GM12878 (cell line): ENCODE measurements around the gene MAN1A1. TPM values are rescaled to one million over a fixed set of nuclear protein-coding genes. Genes with fewer than 3 reads are reported as not detected.

ENCODE experiments used
- ATAC-seq: fragments of 200-7000 bp; cut with Tn5 transposase; 3 replicates; pipeline ENCODE4 v1.9.1; 2020; ENCODE audit warnings: mild to moderate bottlenecking, moderate library complexity
- BruUV-seq: library from RNA; stranded (reverse); fragments of 400-500 nt; replicated peaks from 2 replicates; lab custom pipeline; 2021; lab: Mats Ljungman, UMichigan
- CTCF ChIA-PET: fragments of 300-600 bp; sonication (Branson Sonifier 250); formaldehyde crosslinking; extraction: SDS; loops from one replicate; lab custom pipeline; 2021; ENCODE audit warnings: inconsistent platforms; lab: Yijun Ruan, JAX
- POLR2A ChIA-PET: fragments of 350-600 bp; formaldehyde crosslinking; extraction: SDS; loops from one replicate; lab custom pipeline; 2021; ENCODE audit warnings: inconsistent platforms; lab: Charles Lee
- RAD21 ChIA-PET: fragments of 300-600 bp; sonication (Branson Sonifier 250); formaldehyde crosslinking; loops from one replicate; lab custom pipeline; 2023; ENCODE audit warnings: antibody characterized with exemption; ENCODE audit not compliant: unreplicated experiment; lab: Charles Lee
- SMC1A ChIA-PET: fragments of 300-600 bp; sonication (Branson Sonifier 250); formaldehyde crosslinking; loops from one replicate; lab custom pipeline; 2023; ENCODE audit not compliant: unreplicated experiment, uncharacterized antibody; lab: Charles Lee
- DNase-seq: peaks from one replicate; pipeline ENCODE4 v3.0.0-alpha.2; 2011; ENCODE audit warnings: low read depth, low spot score
- FAIRE-seq: peaks from 3 replicates; lab custom pipeline; 2011; peaks lifted over from hg19 to GRCh38; lab: Jason Lieb, UNC
- H2AFZ ChIP-seq: 2 replicates; pipeline ENCODE4 v1.6.0; 2011; ENCODE audit warnings: low read depth, low read length, control low read depth; ENCODE audit not compliant: control insufficient read depth
- H3K27ac ChIP-seq: 2 replicates; pipeline ENCODE4 v1.5.1; 2011; ENCODE audit warnings: control low read depth; ENCODE audit not compliant: control insufficient read depth, insufficient read depth
- H3K27me3 ChIP-seq, 2 experiments: replicated peaks in 1 of 2; 2 replicates each; pipeline versions ENCODE4 v1.6.0 to v1.6.1; 2011; ENCODE audit warnings: low read length in 1 of 2; ENCODE audit not compliant: control insufficient read depth in 2 of 2, insufficient read depth in 2 of 2
- H3K36me3 ChIP-seq, 2 experiments: 2 replicates each; pipeline ENCODE4 v1.5.1; 2011; ENCODE audit warnings: low read length in 1 of 2; ENCODE audit not compliant: control insufficient read depth in 2 of 2, insufficient read depth in 2 of 2
- H3K4me1 ChIP-seq: 2 replicates; pipeline ENCODE4 v1.6.1; 2011; ENCODE audit warnings: mild to moderate bottlenecking, low read length, moderate library complexity, mixed read lengths; ENCODE audit not compliant: control insufficient read depth, insufficient read depth
- H3K4me2 ChIP-seq: 2 replicates; pipeline ENCODE4 v1.6.0; 2011; ENCODE audit warnings: control low read depth; ENCODE audit not compliant: control insufficient read depth, insufficient read depth
- H3K4me3 ChIP-seq: fragments of 200-600 bp; sonication (generic); 2 replicates; pipeline ENCODE4 v1.5.1; 2016
- H3K79me2 ChIP-seq: 2 replicates; pipeline ENCODE4 v1.6.0; 2011; ENCODE audit warnings: low read length; ENCODE audit not compliant: control insufficient read depth, insufficient read depth
- H3K9ac ChIP-seq: 2 replicates; pipeline ENCODE4 v1.8.0; 2011; ENCODE audit warnings: low read length, control low read depth, mixed read lengths; ENCODE audit not compliant: control insufficient read depth, insufficient read depth
- H3K9me3 ChIP-seq: replicated peaks from 3 replicates; pipeline ENCODE4 v1.5.1; 2011; ENCODE audit warnings: mild to moderate bottlenecking, low read length; ENCODE audit not compliant: control insufficient read depth, insufficient read depth
- H4K20me1 ChIP-seq: 2 replicates; pipeline ENCODE4 v1.6.0; 2011; ENCODE audit not compliant: control insufficient read depth, insufficient read depth
- CBX3 ChIP-seq: fragments of 200-600 bp; sonication (generic); IDR thresholded peaks from 2 replicates; pipeline ENCODE4 v1.6.1; 2016; ENCODE audit warnings: low read depth, borderline replicate concordance
- CHD1 ChIP-seq: IDR thresholded peaks from 2 replicates; pipeline ENCODE4 v1.6.1; 2012; ENCODE audit warnings: low read depth, low read length, improper control_type of control experiment
- CHD4 ChIP-seq: fragments of 200-600 bp; sonication (generic); IDR thresholded peaks from 2 replicates; pipeline ENCODE4 v1.6.1; 2016; ENCODE audit warnings: mild to moderate bottlenecking
- ESRRA ChIP-seq: IDR thresholded peaks from 2 replicates; pipeline ENCODE4 v1.6.1; 2012; ENCODE audit warnings: mild to moderate bottlenecking, low read length, improper control_type of control experiment
- GABPA ChIP-seq: IDR thresholded peaks from 2 replicates; pipeline ENCODE4 v1.6.1; 2014; ENCODE audit warnings: antibody characterized with exemption, low read depth, mild to moderate bottlenecking, inconsistent platforms
- MEF2B ChIP-seq: fragments of 450-650 bp; IDR thresholded peaks from 2 replicates; pipeline ENCODE4 v1.6.1; 2018; ENCODE audit warnings: mild to moderate bottlenecking, moderate library complexity; ENCODE audit not compliant: partially characterized antibody, poor library complexity, severe bottlenecking
- NRF1 ChIP-seq: conservative IDR thresholded peaks from 2 replicates; pipeline ENCODE4 v1.6.1; 2011; ENCODE audit warnings: mild to moderate bottlenecking, low read depth, low read length, improper control_type of control experiment
- RELA ChIP-seq: fragments of 450-650 bp; IDR thresholded peaks from 2 replicates; pipeline ENCODE4 v1.8.0; 2014; ENCODE audit warnings: borderline replicate concordance; ENCODE audit not compliant: partially characterized antibody
- SMARCA5 ChIP-seq: fragments of 450-650 bp; IDR thresholded peaks from 2 replicates; pipeline ENCODE4 v1.6.1; 2017; ENCODE audit warnings: mild to moderate bottlenecking
- SUPT20H ChIP-seq: IDR thresholded peaks from 2 replicates; pipeline ENCODE4 v1.6.1; 2011; ENCODE audit warnings: low read depth, mild to moderate bottlenecking, low read length, moderate library complexity, borderline replicate concordance; ENCODE audit not compliant: control insufficient read depth
- TCF12 ChIP-seq: IDR thresholded peaks from 2 replicates; pipeline ENCODE4 v1.6.1; 2011; ENCODE audit warnings: low read depth, mild to moderate bottlenecking, low read length
- ZNF207 ChIP-seq: fragments of 450-650 bp; IDR thresholded peaks from 2 replicates; pipeline ENCODE4 v1.6.1; 2014; ENCODE audit warnings: antibody characterized with exemption, mild to moderate bottlenecking, borderline replicate concordance
- ZNF384 ChIP-seq: IDR thresholded peaks from 2 replicates; pipeline ENCODE4 v1.6.1; 2012; ENCODE audit warnings: low read depth, mild to moderate bottlenecking, low read length, improper control_type of control experiment, borderline replicate concordance
- ZNF622 ChIP-seq: fragments of 450-650 bp; IDR thresholded peaks from 2 replicates; pipeline ENCODE4 v1.6.1; 2017; ENCODE audit warnings: mild to moderate bottlenecking, inconsistent platforms
- ZZZ3 ChIP-seq: IDR thresholded peaks from 2 replicates; pipeline ENCODE4 v1.6.1; 2011; ENCODE audit warnings: low read depth; ENCODE audit not compliant: control insufficient read depth, insufficient read length
- WGBS: methylation state at CpG from one replicate; pipeline ENCODE4 v1.1.6; 2016; ENCODE audit warnings: low lambda C conversion rate; ENCODE audit not compliant: insufficient replicate concordance, insufficient coverage; ENCODE audit errors: missing lambda C conversion rate; 5-methylcytosine and 5-hydroxymethylcytosine counted together
- in situ Hi-C: fragments of 300-500 bp; cut with MboI; formaldehyde crosslinking; loops from 9 replicates; pipeline ENCODE4 v1.14.3; 2018; ENCODE audit warnings: mixed read lengths
- intact Hi-C: fragments of 100-400 bp; cut with micrococcal nuclease; formaldehyde crosslinking; loops from one replicate; pipeline ENCODE4 v1.14.2; 2022; ENCODE audit not compliant: unreplicated experiment
- polyA plus RNA-seq, 11 experiments: library from polyadenylated mRNA; depleted of rRNA in 4 of 11; unstranded in 6 of 11; stranded (reverse) in 5 of 11; fragments of >200 nt; fragmentation: Nextera tagmentation in 4 of 11; fragmentation: Illumina TruSeq in 1 of 11; extraction: Ambion mirVana in 4 of 11; extraction: Trizol in 1 of 11; gene quantifications; 1 replicate in 1 of 11; 2 replicates in 10 of 11; pipeline versions ENCODE4 v1.2.1 to v1.2.3, GENCODE V29; 2011 to 2016; ENCODE audit warnings: inconsistent platforms in 2 of 11, missing spikeins in 2 of 11, low read depth in 1 of 11
- total RNA-seq, 4 experiments: library from RNA; depleted of rRNA in 3 of 4; stranded (reverse); fragments of >200 nt in 3 of 4; fragmentation: Illumina TruSeq in 1 of 4; extraction: Trizol in 1 of 4; gene quantifications; 2 replicates each; pipeline versions ENCODE4 v1.2.1 to v1.2.3, GENCODE V29; 2013 to 2021
- TF ChIP-seq, protein P1 (sequence below): fragments of 450-650 bp; IDR thresholded peaks from 2 replicates; pipeline ENCODE4 v1.6.1; 2017; ENCODE audit warnings: mild to moderate bottlenecking
- TF ChIP-seq, protein P2 (sequence below): fragments of 450-650 bp; IDR thresholded peaks from 2 replicates; pipeline ENCODE4 v1.6.1; 2017; ENCODE audit warnings: mild to moderate bottlenecking, moderate library complexity

Gene MAN1A1
- total and polyA plus RNA-seq, 10 of the 15 experiments (the other 5 are each of a cell fraction or from before 2014, with no cell fraction given), result 5.4 to 28.1 (median 19.5) TPM

DNA sequence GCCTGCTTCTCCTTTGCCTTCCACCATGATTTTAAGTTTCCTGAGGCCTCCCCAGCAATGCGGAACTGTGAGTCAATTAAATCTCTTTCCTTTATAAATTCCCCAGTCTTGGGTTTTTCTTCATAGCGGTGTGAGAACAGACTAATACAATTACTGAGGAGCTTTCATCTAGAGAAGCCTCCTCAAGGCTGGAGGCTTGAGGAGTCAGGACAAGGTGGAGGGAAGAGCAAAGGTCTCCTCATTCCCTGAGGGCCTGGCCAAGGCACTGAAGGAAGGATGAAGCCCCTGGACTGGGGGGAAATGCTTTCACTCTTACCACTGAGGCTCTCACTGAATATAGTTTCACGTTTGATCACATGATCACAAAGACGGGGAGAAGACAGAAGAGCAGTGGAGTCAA, 118.2 kb downstream of the MAN1A1 start:
- Histone ChIP-seq H3K9ac (no peak overlapping the region), H3K36me3 (no peaks in the 10 kb centered on the region; a peak in 1 of 4 replicates), H3K27me3 (no peaks in the 10 kb centered on the region), H3K79me2 (no peaks in the 10 kb centered on the region), H2AFZ (no peak overlapping the region), H3K4me3 (no peak overlapping the region), H3K9me3 (no peaks in the 10 kb centered on the region), H4K20me1 (no peaks in the 10 kb centered on the region), H3K4me1 (no peaks in the 10 kb centered on the region), H3K27ac (no peak overlapping the region), H3K4me2 (no peak overlapping the region)
- FAIRE-seq (no peak), DNase-seq (no peak), ATAC-seq (no peak)
- ChIA-PET POLR2A (no interaction called here), SMC1A (interaction anchor here (1.0 kb wide), 1 partner anchor 12 kb away, joined by 3 read pairs; no protein-coding TSS in a partner anchor), CTCF (interaction anchor here (0.6 to 1.1 kb wide), 2 partner anchors 11 to 107 kb away, joined by 3 to 4 read pairs; no protein-coding TSS in a partner anchor), RAD21 (interaction anchor here (1.4 kb wide), 1 partner anchor 10 kb away, joined by 3 read pairs; no protein-coding TSS in a partner anchor)
- in situ Hi-C loops, result no loop called here
- intact Hi-C loops, result no loop called here
- BruUV-seq, result no TSS peak
- 72% methylated on average over 4 of the region's 4 CpGs for WGBS
- TF ChIP-seq CHD1 (no peak), MEF2B (no peak), CHD4 (no peak), ZZZ3 (no peak), NRF1 (no peak), CBX3 (no peak), GABPA (no peak), ZNF384 (no peak), SMARCA5 (no peak), ESRRA (no peak), TCF12 (no peak), ZNF207 (no peak), RELA (no peak), SUPT20H (no peak), ZNF622 (no peak)
- TF ChIP-seq, protein P1, sequence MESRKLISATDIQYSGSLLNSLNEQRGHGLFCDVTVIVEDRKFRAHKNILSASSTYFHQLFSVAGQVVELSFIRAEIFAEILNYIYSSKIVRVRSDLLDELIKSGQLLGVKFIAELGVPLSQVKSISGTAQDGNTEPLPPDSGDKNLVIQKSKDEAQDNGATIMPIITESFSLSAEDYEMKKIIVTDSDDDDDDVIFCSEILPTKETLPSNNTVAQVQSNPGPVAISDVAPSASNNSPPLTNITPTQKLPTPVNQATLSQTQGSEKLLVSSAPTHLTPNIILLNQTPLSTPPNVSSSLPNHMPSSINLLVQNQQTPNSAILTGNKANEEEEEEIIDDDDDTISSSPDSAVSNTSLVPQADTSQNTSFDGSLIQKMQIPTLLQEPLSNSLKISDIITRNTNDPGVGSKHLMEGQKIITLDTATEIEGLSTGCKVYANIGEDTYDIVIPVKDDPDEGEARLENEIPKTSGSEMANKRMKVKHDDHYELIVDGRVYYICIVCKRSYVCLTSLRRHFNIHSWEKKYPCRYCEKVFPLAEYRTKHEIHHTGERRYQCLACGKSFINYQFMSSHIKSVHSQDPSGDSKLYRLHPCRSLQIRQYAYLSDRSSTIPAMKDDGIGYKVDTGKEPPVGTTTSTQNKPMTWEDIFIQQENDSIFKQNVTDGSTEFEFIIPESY, result no peak
- TF ChIP-seq, protein P2, sequence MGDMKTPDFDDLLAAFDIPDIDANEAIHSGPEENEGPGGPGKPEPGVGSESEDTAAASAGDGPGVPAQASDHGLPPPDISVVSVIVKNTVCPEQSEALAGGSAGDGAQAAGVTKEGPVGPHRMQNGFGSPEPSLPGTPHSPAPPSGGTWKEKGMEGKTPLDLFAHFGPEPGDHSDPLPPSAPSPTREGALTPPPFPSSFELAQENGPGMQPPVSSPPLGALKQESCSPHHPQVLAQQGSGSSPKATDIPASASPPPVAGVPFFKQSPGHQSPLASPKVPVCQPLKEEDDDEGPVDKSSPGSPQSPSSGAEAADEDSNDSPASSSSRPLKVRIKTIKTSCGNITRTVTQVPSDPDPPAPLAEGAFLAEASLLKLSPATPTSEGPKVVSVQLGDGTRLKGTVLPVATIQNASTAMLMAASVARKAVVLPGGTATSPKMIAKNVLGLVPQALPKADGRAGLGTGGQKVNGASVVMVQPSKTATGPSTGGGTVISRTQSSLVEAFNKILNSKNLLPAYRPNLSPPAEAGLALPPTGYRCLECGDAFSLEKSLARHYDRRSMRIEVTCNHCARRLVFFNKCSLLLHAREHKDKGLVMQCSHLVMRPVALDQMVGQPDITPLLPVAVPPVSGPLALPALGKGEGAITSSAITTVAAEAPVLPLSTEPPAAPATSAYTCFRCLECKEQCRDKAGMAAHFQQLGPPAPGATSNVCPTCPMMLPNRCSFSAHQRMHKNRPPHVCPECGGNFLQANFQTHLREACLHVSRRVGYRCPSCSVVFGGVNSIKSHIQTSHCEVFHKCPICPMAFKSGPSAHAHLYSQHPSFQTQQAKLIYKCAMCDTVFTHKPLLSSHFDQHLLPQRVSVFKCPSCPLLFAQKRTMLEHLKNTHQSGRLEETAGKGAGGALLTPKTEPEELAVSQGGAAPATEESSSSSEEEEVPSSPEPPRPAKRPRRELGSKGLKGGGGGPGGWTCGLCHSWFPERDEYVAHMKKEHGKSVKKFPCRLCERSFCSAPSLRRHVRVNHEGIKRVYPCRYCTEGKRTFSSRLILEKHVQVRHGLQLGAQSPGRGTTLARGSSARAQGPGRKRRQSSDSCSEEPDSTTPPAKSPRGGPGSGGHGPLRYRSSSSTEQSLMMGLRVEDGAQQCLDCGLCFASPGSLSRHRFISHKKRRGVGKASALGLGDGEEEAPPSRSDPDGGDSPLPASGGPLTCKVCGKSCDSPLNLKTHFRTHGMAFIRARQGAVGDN, result no peak
